BE2C (cell line): ENCODE data around the gene FBLN2.

Experiments
- DNase-seq: peaks from one replicate; pipeline ENCODE4 v3.0.0-alpha.2; 2020
- H3K27me3 ChIP-seq: fragments of 250-450 bp; sonication (Bioruptor Pico); 2 replicates; pipeline ENCODE4 v1.5.1; 2020; ENCODE audit warnings: mild to moderate bottlenecking
- H3K36me3 ChIP-seq: fragments of 250-450 bp; sonication (Bioruptor Pico); 2 replicates; pipeline ENCODE4 v1.5.1; 2020; ENCODE audit warnings: mild to moderate bottlenecking
- H3K4me1 ChIP-seq: fragments of 250-450 bp; sonication (Bioruptor Pico); 2 replicates; pipeline ENCODE4 v1.5.1; 2020
- H3K4me3 ChIP-seq: 2 replicates; pipeline ENCODE4 v1.5.1; 2011; ENCODE audit warnings: low read depth, low read length
- H3K9me3 ChIP-seq: fragments of 250-450 bp; sonication (Bioruptor Pico); 2 replicates; pipeline ENCODE4 v1.5.1; 2020
- CTCF ChIP-seq: IDR thresholded peaks from 2 replicates; pipeline ENCODE4 v1.5.1; 2012; ENCODE audit warnings: mild to moderate bottlenecking, low read depth, low read length

Gene FBLN2

DNA sequence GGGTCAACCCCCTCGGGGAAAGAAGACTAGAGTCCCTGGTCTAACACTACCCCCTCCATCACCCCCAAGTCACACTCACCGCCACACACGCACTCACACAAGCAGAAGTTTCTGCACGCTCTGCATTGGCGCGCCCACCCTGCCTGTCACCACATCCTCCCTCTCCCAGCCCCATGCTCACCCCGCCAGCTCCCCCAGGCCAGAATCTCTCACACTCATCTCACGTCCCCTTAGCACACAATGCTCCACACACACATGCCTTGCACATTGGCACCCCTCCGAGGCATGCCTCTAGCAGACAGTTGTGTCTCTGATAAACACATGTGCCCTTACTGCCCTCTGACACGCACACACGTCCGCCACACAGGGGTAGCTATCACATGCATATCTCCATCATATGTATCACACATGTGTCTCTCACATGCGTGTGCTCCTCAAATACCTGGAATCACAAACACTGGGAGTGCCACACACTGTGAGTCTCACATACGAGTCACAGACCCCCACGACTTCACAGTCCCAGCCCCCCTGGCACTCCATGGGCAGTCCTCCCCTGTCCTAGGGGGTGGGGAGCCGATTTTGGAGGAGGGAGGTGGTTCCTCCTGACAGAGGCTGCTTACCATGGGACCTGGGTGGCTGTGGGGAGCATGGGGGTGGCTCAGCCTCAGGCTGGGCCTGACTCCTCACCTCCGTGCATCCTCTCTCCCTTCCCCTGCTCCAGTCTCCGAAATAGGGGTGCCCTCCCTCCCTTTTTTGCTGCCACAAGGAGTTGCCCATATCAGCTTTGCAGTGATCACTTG is 898 bp downstream of the FBLN2 start:
- Histone ChIP-seq H3K9me3 (no peaks in the 10 kb centered on the region), H3K4me1 (peaks cover 9% of the 10 kb centered on the region), H3K27me3 (no peaks in the 10 kb centered on the region), H3K4me3 (no peak overlapping the region), H3K36me3 (no peaks in the 10 kb centered on the region)
- no peak for DNase-seq
- no peak for TF ChIP-seq CTCF

DNA sequence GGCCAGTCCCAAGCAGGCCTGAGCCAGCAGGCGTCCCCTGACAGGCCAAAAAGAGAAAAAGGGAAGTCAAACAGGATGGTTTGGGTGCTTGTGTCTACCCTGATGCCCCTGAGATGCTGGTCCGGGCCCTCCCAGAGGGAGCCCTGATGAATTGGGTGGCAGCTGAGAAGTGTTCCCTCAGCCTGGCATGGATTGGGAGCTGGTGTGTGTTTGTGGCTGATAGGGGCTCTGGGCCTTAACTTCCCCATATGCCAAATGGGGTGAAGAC is 1.4 kb downstream of the FBLN2 start:
- no peaks in the 10 kb centered on the region for H3K9me3 ChIP-seq
- H3K27me3 ChIP-seq, result no peaks in the 10 kb centered on the region
- no peak overlapping the region for H3K4me3 ChIP-seq
- no peak for DNase-seq
- no peaks in the 10 kb centered on the region for H3K36me3 ChIP-seq
- H3K4me1 ChIP-seq, result peaks cover 9% of the 10 kb centered on the region
- no peak for TF ChIP-seq CTCF

DNA sequence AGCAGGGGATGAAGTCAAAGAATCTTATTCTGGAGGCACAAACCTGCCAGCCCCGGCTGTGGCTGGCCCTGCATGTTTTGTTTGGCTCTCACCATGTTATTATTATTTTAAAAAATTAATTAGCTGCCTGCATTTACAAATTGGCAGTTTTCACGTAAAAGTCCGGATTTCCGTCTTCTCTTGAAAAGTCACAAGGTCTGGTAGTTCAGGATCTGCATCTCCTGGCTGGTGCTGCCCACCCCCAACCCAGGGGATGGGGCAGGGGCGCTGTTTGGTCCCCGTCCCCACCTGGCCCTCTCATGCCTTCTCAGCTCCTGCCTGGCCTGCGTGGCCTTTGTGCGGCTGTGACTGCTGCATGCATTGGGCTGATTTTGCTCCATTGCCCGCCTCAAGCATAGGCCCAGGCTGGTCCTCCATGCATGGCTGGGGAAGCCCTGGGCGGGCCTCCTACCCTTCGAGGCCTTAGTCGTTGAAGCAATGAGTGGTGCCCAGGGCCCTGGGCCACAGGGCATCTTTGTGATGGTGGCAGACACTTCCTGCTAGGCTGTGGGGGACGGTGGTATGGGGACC is 2.0 kb downstream of the FBLN2 start:
- H3K27me3 ChIP-seq, result no peaks in the 10 kb centered on the region
- H3K4me3 ChIP-seq, result no peak overlapping the region
- no peaks in the 10 kb centered on the region for H3K36me3 ChIP-seq
- peaks cover 9% of the 10 kb centered on the region for H3K4me1 ChIP-seq
- TF ChIP-seq CTCF, result no peak
- no peak for DNase-seq
- H3K9me3 ChIP-seq, result no peaks in the 10 kb centered on the region

DNA sequence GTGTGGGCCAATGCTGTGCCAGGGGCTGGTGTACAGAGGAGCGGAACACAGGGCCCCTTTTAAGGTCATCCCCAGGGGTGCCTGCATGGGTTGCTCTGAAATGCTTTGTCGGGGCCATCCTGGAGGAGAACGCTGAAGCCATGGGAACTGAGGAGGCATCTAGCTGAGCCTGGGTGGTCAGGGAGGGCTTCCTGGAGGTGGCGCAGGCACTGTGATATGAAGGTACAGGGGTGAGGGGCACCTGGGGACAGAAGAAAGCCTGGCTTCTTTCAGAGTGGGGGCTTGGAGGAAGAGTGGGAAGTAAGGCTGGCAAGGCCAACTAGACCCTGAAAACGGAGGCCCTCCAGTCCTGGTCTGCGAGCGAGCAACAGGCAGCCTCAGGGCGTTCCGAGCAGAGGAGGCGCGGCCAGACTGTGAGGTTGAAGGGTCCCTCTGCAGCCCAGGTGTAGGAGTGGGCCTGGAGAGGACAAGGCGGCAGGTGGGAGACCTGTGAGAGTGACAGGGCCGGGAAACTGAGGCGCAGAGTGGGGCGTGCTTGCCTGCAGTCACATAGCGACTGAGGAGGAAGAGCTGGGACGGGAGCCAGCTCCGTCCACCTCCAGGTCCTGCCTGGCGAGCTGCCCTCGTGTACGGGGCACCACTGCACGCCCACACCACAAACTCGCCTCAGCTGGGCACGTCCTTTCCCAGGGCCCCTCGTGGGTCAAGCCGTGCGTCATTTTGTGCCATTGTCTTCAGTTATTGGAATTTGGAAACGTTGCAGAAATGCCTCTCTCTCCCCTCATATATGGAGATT is 4.1 kb downstream of the FBLN2 start:
- Histone ChIP-seq H3K36me3 (no peaks in the 10 kb centered on the region), H3K4me3 (no peak overlapping the region), H3K9me3 (no peaks in the 10 kb centered on the region), H3K4me1 (no peaks in the 10 kb centered on the region), H3K27me3 (no peaks in the 10 kb centered on the region)
- TF ChIP-seq CTCF, result no peak
- DNase-seq, result no peak

- no peaks in the 10 kb centered on the region for H3K9me3 ChIP-seq
- no peak for TF ChIP-seq CTCF
- H3K4me1 ChIP-seq, result no peaks in the 10 kb centered on the region
- H3K4me3 ChIP-seq, result no peak overlapping the region
- H3K27me3 ChIP-seq, result no peaks in the 10 kb centered on the region
- no peaks in the 10 kb centered on the region for H3K36me3 ChIP-seq
- DNase-seq, result no peak
Observed at GRCh38 chr3:13553686-13554085, 4.8 kb downstream of the FBLN2 start.

GRCh38 chr3:13555753-13556152 is 6.8 kb downstream of the FBLN2 start:
- Histone ChIP-seq H3K4me1 (no peaks in the 10 kb centered on the region), H3K9me3 (no peaks in the 10 kb centered on the region), H3K4me3 (no peak overlapping the region), H3K27me3 (no peaks in the 10 kb centered on the region), H3K36me3 (no peaks in the 10 kb centered on the region)
- no peak for TF ChIP-seq CTCF
- no peak for DNase-seq
